GM12874 (cell line): Measurements from ENCODE around the gene KCNN3.

ENCODE experiments used
- TF ChIP-seq, protein P1 (sequence below): IDR thresholded peaks from 2 replicates; pipeline ENCODE4 v1.5.1; 2011; ENCODE audit warnings: low read depth, mild to moderate bottlenecking, control low read depth, low read length, moderate library complexity; ENCODE audit not compliant: insufficient read depth

KCNN3 gene

DNA sequence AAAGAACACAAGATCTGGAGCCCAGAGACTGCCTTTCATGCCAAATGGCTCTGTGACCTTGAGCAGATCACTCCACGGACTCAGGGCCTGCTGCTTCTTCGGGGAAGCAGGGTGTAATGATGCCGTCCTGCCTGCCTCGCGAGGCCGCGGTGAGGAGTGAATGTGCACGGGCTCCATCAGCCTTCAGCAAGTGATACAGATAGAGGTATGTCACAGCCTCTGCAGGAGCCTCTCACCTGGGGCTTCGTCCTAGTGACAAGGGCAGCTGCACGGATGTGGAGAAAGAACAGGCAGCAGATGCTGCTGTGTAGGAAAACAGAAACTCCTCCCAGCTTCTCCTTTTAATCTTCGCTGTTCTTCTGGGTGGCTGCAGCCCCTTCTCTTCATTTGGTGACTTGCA, 127.5 kb downstream of the KCNN3 start:
- TF ChIP-seq, protein P1, sequence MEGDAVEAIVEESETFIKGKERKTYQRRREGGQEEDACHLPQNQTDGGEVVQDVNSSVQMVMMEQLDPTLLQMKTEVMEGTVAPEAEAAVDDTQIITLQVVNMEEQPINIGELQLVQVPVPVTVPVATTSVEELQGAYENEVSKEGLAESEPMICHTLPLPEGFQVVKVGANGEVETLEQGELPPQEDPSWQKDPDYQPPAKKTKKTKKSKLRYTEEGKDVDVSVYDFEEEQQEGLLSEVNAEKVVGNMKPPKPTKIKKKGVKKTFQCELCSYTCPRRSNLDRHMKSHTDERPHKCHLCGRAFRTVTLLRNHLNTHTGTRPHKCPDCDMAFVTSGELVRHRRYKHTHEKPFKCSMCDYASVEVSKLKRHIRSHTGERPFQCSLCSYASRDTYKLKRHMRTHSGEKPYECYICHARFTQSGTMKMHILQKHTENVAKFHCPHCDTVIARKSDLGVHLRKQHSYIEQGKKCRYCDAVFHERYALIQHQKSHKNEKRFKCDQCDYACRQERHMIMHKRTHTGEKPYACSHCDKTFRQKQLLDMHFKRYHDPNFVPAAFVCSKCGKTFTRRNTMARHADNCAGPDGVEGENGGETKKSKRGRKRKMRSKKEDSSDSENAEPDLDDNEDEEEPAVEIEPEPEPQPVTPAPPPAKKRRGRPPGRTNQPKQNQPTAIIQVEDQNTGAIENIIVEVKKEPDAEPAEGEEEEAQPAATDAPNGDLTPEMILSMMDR: no peak

DNA sequence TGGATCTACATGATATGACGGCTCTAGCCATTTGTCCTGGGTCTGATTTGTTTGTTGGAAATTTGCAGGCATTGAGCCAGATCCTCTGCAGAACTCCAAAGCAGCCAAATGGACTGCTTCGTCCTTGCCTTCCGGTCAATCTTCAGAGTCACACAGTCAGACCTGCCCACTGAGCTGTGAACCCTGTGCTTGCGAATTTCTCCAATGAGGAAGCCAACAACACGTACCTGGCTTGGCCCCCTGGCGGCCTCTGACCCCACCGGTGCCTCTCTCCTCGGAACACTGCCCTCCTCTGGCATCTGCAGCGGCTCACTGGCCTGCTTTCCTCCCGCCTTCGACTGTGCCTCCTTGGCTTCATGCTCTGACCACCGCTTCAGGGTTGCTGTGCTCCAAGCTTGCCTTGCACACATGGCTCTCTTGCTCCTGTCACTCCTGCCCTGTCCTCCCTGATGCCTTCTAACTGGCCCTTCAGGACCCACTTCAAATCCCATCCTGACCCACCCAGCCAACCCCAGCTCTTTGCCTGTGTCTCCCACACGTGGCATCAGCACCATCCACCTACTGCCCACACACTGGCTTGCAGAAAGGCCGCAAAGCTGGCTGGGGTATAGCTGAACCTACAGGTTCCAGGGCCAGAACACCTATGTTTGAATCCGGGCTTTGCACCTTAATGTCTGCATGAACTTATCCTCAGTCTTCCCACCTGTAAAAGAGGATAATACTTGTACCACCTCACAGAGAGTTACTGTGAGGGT, 128.2 kb downstream of the KCNN3 start:
- TF ChIP-seq, protein P1: no peak

DNA sequence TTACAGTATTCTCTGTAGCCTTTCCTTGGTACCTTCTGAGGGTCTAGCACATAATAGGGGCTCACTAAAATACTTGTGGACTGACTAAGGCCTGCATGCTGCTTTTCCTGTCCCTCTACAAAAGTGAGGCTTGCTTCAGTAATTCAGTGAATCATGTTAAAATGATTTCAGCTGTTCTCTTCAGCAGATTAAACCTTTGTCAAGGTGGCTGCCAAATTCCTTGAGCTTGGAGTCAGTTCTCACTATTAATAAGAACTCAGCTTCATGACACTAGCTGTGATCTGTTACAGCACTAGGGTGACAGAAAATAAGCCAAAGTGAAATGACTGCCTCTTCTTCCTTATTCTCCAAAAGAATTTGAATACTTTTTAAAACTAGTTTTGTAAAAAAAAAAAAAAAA, 128.8 kb downstream of the KCNN3 start:
- TF ChIP-seq, protein P1: no peak

DNA sequence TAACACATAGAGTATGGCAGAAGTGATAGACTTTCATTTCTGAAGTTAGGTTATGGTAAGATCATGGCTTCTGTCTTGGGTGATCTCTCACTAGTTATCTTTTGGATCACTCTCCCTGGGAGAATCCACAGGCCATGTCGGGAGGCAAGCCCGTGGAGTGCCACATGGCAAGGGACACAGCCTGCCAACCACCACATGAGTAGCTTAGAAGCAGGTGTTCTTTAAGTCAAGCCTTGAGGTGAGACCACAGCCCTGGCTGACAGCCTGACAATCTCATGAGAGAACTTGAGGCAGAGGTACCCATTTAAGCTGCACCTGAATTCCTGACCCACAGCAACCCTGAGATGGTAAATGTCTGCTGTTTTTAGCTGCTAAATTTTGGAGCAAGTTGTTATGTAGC, 130.4 kb downstream of the KCNN3 start:
- TF ChIP-seq, protein P1: no peak

DNA sequence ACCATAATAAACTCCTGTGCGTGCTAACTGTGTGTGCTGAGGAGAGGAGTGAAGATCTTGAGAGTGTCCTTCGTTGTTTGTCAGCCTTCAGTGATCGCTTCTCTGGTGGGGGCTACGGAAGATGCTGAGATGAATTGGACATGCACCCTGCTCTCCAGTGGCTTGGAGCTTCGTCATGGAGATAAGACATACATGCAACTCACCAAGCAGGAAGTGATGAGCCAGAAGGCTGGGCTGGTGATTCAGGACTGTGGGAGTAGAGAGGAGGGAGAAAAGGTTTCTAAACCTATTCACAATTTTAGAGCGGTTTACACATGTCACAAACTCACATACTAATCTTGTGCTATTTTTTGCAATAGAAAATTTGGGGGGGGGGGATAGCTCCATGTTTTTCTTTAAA, 133.2 kb downstream of the KCNN3 start:
- TF ChIP-seq, protein P1: no peak

DNA sequence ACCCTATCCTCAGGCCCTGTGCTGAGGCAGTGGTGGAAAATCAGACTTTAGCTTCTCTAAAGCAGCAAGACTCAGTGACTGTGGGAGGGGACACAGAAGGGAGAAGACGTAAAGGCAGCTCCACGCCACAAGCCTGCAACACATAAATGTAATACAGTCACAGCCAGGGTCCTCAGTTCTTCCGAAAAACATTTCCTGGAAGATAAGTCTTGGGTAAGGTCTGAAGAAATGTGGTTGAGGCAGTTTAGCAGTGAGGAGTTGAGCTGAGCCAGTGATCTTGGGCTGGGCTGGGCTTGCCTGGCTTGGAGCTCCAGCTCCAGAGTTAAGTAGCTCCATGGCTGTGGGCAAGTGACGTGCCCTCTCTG, 134.3 kb downstream of the KCNN3 start:
- TF ChIP-seq, protein P1: no peak

DNA sequence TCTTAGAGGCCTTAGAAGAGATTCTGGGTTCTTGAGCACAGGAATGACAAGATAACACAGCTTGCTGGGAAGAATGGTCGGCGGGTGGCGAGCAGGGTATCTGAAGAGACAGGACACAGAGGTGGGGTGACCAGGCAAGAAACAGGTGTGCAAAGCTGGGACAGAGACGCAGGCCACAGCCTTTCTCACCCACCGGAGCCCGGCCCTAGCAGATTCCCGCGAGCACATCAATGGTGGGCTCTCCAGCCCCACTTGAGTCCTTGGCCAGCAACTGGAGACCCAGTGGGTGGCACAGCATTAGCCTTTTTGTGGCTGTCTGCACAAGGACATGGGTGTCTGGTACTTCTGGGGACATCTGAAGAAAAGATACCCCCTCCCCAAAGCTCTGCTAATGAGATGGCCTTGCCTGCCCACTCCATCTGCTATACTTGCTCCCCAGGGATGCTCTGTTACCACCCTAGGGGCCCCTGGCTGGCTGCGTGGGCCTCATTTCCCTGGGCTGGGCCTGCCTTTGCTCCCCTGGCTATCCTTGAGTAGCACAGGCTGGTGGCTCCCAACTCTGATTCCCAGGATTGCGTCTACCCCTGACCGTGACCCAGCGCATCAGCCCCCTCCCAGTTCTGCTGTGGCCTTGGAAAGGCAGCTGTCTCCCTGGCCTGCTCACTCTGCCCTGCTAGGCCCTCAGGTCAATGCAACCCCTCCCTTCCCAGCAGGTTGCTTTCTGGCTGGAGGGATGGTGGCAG, 134.8 kb downstream of the KCNN3 start:
- TF ChIP-seq, protein P1: no peak
